HL-60 (cell line): ENCODE measurements around the gene IL17C.

Experiments used
- GABPA ChIP-seq: IDR thresholded peaks from 2 replicates; pipeline ENCODE4 v1.6.1; 2012; ENCODE audit warnings: low read depth
- POLR2AphosphoS5 ChIP-seq: IDR thresholded peaks from 2 replicates; pipeline ENCODE4 v1.6.1; 2012; ENCODE audit warnings: low read depth
- SPI1 ChIP-seq: IDR thresholded peaks from 2 replicates; pipeline ENCODE4 v1.6.1; 2012; ENCODE audit warnings: low read depth, mild to moderate bottlenecking, borderline replicate concordance
- TF ChIP-seq, protein P1 (sequence below): IDR thresholded peaks from one replicate; pipeline ENCODE4 v1.5.1; 2011; ENCODE audit warnings: low read length, control low read depth, inconsistent platforms; ENCODE audit not compliant: insufficient read depth

DNA sequence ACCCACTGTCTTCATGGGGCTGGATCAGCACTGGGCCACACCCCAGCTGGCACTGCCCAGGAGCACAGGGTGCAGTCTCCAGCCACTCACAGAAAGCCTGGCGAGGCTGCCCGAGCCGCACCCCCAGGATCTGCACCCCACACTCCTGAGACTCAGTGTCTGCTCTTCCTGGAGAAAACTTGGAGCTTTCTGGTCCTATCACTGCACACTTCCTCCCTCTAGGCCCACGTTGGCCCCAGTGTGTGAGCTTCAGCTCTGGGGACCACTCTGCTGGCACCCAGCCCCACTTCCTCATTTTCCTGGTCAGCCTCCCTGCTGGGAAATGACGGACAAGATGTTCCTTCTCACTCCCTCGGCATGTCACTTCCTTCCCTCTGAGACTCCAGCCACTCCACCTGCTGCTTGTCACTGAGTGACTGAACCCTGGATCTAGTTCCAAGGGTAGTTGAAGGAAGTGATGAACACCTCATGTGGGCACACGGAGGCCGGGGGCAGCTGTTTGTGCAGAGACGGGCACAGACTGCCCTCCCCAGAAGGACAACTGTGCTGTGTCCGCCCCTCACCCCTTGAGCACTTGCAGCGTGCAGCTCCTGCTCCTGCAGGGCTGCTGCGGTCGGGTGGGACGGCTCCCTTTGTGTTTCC is 39.2 kb upstream of the IL17C start:
- no peak for TF ChIP-seq POLR2AphosphoS5
- TF ChIP-seq, protein P1, sequence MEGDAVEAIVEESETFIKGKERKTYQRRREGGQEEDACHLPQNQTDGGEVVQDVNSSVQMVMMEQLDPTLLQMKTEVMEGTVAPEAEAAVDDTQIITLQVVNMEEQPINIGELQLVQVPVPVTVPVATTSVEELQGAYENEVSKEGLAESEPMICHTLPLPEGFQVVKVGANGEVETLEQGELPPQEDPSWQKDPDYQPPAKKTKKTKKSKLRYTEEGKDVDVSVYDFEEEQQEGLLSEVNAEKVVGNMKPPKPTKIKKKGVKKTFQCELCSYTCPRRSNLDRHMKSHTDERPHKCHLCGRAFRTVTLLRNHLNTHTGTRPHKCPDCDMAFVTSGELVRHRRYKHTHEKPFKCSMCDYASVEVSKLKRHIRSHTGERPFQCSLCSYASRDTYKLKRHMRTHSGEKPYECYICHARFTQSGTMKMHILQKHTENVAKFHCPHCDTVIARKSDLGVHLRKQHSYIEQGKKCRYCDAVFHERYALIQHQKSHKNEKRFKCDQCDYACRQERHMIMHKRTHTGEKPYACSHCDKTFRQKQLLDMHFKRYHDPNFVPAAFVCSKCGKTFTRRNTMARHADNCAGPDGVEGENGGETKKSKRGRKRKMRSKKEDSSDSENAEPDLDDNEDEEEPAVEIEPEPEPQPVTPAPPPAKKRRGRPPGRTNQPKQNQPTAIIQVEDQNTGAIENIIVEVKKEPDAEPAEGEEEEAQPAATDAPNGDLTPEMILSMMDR = no peak
- TF ChIP-seq SPI1 = peak; percentile 98
- no peak for TF ChIP-seq GABPA
